ENCODE data around the gene DUSP21. TPM values are rescaled to one million over a fixed set of nuclear protein-coding genes. Genes with fewer than 3 reads are reported as not detected.

DUSP21 gene
- total RNA-seq, result not detected

DNA sequence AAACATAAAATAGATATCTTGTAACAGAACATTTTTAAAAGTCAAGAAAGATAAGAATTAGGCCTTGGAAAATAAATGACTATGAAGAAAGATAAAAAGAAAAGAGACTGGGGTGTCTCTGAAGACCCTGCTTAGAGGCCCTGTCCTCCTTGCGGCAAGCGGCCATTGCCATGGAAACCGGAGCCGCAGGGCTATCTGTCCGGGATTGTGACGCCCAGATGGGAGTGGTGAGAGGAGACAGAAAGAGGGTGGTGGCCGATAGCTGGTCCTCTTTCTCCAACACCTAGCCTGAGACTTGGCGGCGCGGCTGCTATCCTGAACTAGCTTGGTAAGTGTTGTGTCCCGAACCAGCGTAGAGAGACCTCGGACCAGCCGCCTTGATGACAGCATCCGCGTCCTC is at the start of gene DUSP21:
DUSP21 (plus strand) TSS at position 269 of the 400 bp plus-strand sequence; CDS start at position 381, 112 bp downstream.
- H3K27ac ChIP-seq, result no peak within 1 kb of the TSS
- DNase-seq, result no peak
- intact Hi-C loops (cut with DNase I), result no loop called here
- 91 to 95% methylated on average over 7 to 12 of the region's 16 CpGs for WGBS, 2 donors
- H3K27me3 ChIP-seq, result no peaks in the 10 kb centered on the region
- H3K36me3 ChIP-seq (replicated peaks in 1 of 2; ENCODE audit: insufficient read depth in 1 of 2, low read depth in 2 of 2), result no peaks in the 10 kb centered on the region
- no peak for ATAC-seq
- no peaks in the 10 kb centered on the region for H3K9me3 ChIP-seq
- H3K4me3 ChIP-seq, result no peak within 1 kb of the TSS
- H3K4me1 ChIP-seq, result no peaks in the 10 kb centered on the region
- TF ChIP-seq POLR2A (IDR thresholded peaks at IDR 0.05), result no peak
- TF ChIP-seq, protein P1, sequence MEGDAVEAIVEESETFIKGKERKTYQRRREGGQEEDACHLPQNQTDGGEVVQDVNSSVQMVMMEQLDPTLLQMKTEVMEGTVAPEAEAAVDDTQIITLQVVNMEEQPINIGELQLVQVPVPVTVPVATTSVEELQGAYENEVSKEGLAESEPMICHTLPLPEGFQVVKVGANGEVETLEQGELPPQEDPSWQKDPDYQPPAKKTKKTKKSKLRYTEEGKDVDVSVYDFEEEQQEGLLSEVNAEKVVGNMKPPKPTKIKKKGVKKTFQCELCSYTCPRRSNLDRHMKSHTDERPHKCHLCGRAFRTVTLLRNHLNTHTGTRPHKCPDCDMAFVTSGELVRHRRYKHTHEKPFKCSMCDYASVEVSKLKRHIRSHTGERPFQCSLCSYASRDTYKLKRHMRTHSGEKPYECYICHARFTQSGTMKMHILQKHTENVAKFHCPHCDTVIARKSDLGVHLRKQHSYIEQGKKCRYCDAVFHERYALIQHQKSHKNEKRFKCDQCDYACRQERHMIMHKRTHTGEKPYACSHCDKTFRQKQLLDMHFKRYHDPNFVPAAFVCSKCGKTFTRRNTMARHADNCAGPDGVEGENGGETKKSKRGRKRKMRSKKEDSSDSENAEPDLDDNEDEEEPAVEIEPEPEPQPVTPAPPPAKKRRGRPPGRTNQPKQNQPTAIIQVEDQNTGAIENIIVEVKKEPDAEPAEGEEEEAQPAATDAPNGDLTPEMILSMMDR (IDR thresholded peaks at IDR 0.05), result no peak

DNA sequence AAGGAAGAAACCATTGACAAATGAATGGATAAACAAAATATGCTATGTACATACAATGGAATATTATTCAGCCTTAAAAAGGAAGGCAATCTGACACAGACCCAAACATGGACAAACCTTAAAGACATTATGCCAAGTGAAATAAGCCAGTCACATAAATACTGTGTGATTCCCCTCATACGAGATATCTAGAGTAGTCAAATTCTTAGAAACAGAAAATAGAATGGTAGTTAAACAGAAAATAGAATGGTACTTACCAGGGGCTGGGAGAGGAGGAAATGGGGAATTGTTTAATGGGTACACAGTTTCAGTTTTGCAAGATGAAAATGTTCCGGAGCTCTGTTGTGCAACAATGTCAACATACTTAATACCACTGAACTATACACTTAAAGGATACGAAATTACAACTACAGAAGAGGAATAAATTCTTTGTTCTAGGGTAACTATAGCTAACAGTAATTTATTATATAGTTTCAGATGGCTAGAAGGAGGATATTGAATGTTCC is 47.8 kb upstream of the DUSP21 start:
- no peak for DNase-seq
- WGBS, 2 donors, result 60 to 74% methylated on average over 3 of the region's 3 CpGs
- Histone ChIP-seq H3K27ac (no peak overlapping the region), H3K27me3 (no peaks in the 10 kb centered on the region), H3K4me1 (no peaks in the 10 kb centered on the region), H3K36me3 (replicated peaks in 1 of 2; ENCODE audit: insufficient read depth in 1 of 2, low read depth in 2 of 2) (no peaks in the 10 kb centered on the region), H3K4me3 (no peak overlapping the region), H3K9me3 (no peaks in the 10 kb centered on the region)
- TF ChIP-seq, protein P1 (IDR thresholded peaks at IDR 0.05), result no peak
- TF ChIP-seq POLR2A (IDR thresholded peaks at IDR 0.05), result no peak
- intact Hi-C loops (cut with DNase I), result no loop called here
- ATAC-seq, result no peak

DNA sequence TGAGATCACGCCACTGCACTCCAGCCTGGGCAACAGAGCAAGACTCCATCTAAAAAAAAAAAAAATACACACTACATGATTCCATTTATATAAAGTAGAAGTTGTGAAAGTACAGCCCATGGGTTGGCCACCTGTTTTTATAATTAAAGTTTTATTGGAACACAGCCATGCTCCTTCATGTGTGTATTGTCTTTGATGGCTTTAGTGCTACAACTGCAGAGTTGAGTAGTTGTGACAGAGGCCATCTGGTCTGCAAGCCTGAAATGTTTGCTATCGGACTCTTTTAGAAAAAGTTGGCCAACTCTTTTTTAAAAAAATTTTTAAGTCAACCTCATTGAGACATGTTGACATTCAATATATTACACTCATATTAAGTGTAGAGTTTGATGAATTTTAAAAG is 41.2 kb upstream of the DUSP21 start:
- intact Hi-C loops (cut with DNase I), result no loop called here
- no peak for ATAC-seq
- Histone ChIP-seq H3K4me1 (no peaks in the 10 kb centered on the region), H3K9me3 (no peaks in the 10 kb centered on the region), H3K27me3 (no peaks in the 10 kb centered on the region), H3K36me3 (replicated peaks in 1 of 2; ENCODE audit: insufficient read depth in 1 of 2, low read depth in 2 of 2) (no peaks in the 10 kb centered on the region), H3K27ac (no peak overlapping the region), H3K4me3 (no peak overlapping the region)
- WGBS, 2 donors, result 90 to 94% methylated on average over 2 of the region's 2 CpGs
- DNase-seq, result no peak
- TF ChIP-seq POLR2A (IDR thresholded peaks at IDR 0.05), result no peak
- TF ChIP-seq, protein P1 (IDR thresholded peaks at IDR 0.05), result no peak

DNA sequence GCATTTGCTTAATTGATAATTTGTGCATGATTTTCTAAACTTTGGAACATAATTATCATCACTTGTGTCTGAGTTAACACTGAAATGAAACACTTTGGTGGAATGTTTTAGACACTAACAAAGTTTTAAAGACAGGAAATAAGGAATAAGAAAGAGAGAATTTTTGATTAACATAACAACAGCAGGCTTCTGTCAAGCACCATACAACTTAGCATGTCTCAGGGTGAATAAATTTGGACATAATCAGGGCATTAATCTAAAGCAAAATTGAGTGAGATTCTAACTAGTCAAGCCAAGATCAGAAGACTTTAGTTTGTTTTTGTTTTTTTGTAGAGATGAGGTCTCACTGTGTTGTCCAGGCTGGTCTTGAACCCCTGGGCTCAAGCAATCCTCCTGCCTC is 28.1 kb upstream of the DUSP21 start:
- H3K4me1 ChIP-seq, result no peaks in the 10 kb centered on the region
- no peaks in the 10 kb centered on the region for H3K36me3 ChIP-seq (replicated peaks in 1 of 2; ENCODE audit: insufficient read depth in 1 of 2, low read depth in 2 of 2)
- no peak for DNase-seq
- H3K27ac ChIP-seq, result no peak overlapping the region
- TF ChIP-seq POLR2A (IDR thresholded peaks at IDR 0.05), result no peak
- TF ChIP-seq, protein P1 (IDR thresholded peaks at IDR 0.05), result no peak
- no peak overlapping the region for H3K4me3 ChIP-seq
- no peaks in the 10 kb centered on the region for H3K27me3 ChIP-seq
- no peak for ATAC-seq
- no peaks in the 10 kb centered on the region for H3K9me3 ChIP-seq
- intact Hi-C loops (cut with DNase I), result no loop called here

DNA sequence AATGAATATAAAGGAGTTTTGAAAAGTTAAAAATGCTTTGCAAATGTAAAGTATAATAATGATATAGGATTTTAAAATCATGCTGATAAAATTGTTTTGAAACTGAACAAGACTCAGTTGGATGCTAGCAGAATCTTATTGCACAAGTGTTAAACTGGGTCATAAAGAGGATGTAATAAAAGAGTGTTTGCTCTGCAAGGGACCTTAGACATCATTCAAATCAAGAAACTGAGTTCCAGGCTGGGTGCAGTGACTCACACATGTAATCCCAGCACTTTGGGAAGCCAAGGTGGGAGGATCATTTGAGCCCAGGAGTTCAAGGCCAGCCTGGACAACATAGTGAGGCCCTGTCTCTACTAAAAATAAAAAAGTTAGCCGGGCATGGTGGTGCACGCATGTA is 27.5 kb upstream of the DUSP21 start:
- Histone ChIP-seq H3K4me3 (no peak overlapping the region), H3K36me3 (replicated peaks in 1 of 2; ENCODE audit: insufficient read depth in 1 of 2, low read depth in 2 of 2) (no peaks in the 10 kb centered on the region), H3K4me1 (no peaks in the 10 kb centered on the region), H3K27ac (no peak overlapping the region), H3K9me3 (no peaks in the 10 kb centered on the region), H3K27me3 (no peaks in the 10 kb centered on the region)
- WGBS, 2 donors, result 85% methylated on average over 2 of the region's 2 CpGs; no CpG with 5 or more reads in 1 of the 2 donors
- no peak for ATAC-seq
- intact Hi-C loops (cut with DNase I), result no loop called here
- TF ChIP-seq, protein P1 (IDR thresholded peaks at IDR 0.05), result no peak
- TF ChIP-seq POLR2A (IDR thresholded peaks at IDR 0.05), result no peak
- no peak for DNase-seq
